Astrocyte of the hippocampus (primary cell): ENCODE results near the gene MORN1.
A peak's percentile ranks its signal among the peaks of the same experiment; 100 is the strongest.

Experiments
- DNase-seq: peaks from one replicate; pipeline ENCODE4 v3.0.0; 2011; ENCODE audit warnings: low read depth, low spot score

Gene MORN1

GRCh38 chr1:2292725-2293450 lies 98.5 kb downstream of the MORN1 start:
- DNase-seq, result no peak

GRCh38 chr1:2291577-2291976 lies 99.8 kb downstream of the MORN1 start:
- DNase-seq, result no peak

- DNase-seq, result peak; percentile 98
Observed at GRCh38 chr1:2290595-2291510, 100.5 kb downstream of the MORN1 start.

GRCh38 chr1:2290171-2290578 lies 101.2 kb downstream of the MORN1 start:
- no peak for DNase-seq

- no peak for DNase-seq
Observed at GRCh38 chr1:2289607-2290006, 101.7 kb downstream of the MORN1 start.

GRCh38 chr1:2288816-2289536 lies 102.4 kb downstream of the MORN1 start:
- no peak for DNase-seq

GRCh38 chr1:2288311-2288710 lies 103.0 kb downstream of the MORN1 start:
- no peak for DNase-seq

GRCh38 chr1:2287649-2288048 lies 103.7 kb downstream of the MORN1 start:
- no peak for DNase-seq

- DNase-seq, result no peak
Observed at GRCh38 chr1:2286923-2287322, 104.4 kb downstream of the MORN1 start.

- no peak for DNase-seq
Observed at GRCh38 chr1:2284932-2285331, 106.4 kb downstream of the MORN1 start.

- no peak for DNase-seq
Observed at GRCh38 chr1:2283991-2284895, 107.1 kb downstream of the MORN1 start.

GRCh38 chr1:2283371-2283990 lies 107.9 kb downstream of the MORN1 start:
- DNase-seq, result no peak

- no peak for DNase-seq
Observed at GRCh38 chr1:2282556-2283270, 108.6 kb downstream of the MORN1 start.

GRCh38 chr1:2279817-2280216 lies 111.5 kb downstream of the MORN1 start:
- DNase-seq, result no peak

GRCh38 chr1:2279210-2279639 lies 112.1 kb downstream of the MORN1 start:
- peak; percentile 97 for DNase-seq

GRCh38 chr1:2278591-2279209 lies 112.7 kb downstream of the MORN1 start:
- DNase-seq, result no peak

GRCh38 chr1:2277741-2278488 lies 113.4 kb downstream of the MORN1 start:
- DNase-seq, result no peak

- DNase-seq, result peak; percentile 47
Observed at GRCh38 chr1:2276803-2277580, 114.4 kb downstream of the MORN1 start.
